ENCODE data around the gene PGA4. TPM values are rescaled to one million over a fixed set of nuclear protein-coding genes. Genes with fewer than 3 reads are reported as not detected.
A peak's percentile ranks its signal among the peaks of the same experiment; 100 is the strongest.

The PGA4 gene
- total RNA-seq, 8 experiments from 2014 or later, result 0.11 to 1.5 (median 0.35) TPM; not detected in 1

DNA sequence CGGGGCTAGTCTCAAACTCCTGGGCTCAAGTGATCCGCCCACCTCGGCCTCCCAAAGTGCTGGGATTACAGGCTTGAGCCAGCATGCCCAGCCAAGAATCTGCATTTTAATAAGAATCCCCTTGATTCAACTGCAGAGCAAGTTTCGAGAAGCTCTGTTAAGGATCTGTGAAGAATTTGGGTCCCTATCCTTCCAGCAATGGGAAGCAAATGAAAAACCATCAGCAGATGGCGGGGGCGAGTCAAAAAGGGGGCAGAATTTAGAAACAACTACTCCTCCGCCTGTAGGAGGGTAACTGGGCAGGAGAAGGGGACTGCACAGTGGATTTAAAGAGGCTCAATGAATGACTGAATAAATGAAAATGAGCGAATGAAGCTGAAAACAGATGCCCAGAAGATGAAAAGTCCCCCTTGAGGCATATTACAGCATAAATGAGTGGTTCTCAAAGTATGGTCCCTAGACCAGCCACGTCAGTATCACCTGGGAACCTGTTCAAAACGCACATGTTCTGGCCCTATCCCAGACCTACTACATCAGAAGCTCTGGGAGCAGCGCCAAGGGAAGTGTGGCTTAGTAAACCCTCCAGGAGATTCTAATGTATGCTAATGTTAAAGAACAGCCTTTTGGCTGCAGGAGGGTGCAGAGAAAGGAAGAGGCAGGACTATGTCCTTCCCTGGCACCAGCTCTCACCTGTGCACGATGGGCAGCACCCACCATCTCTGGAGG lies 58.0 kb downstream of the PGA4 start:
- 60 to 94% (median 77%) methylated on average over 2 to 10 of the region's 12 CpGs; no CpG with 5 or more reads in 1 of the 10 experiments for WGBS, 10 experiments
- H3K4me1 ChIP-seq (replicated peaks in 1 of 2), result peaks cover 0 to 9% of the 10 kb centered on the region in 2 donors
- no peak overlapping the region for H3K27ac ChIP-seq
- peak in 1 of 8 experiments; percentile 52 for ATAC-seq (replicated peaks in 6 of 8)
- no peak overlapping the region for H3K4me3 ChIP-seq
- in situ Hi-C loops (cut with MboI; ENCODE audit: low pct_unique_long_range_greater_than_20kb in 2 of 9, low sequenced_read_pairs in 9 of 9, unreplicated experiment in 9 of 9), result no loop called here

DNA sequence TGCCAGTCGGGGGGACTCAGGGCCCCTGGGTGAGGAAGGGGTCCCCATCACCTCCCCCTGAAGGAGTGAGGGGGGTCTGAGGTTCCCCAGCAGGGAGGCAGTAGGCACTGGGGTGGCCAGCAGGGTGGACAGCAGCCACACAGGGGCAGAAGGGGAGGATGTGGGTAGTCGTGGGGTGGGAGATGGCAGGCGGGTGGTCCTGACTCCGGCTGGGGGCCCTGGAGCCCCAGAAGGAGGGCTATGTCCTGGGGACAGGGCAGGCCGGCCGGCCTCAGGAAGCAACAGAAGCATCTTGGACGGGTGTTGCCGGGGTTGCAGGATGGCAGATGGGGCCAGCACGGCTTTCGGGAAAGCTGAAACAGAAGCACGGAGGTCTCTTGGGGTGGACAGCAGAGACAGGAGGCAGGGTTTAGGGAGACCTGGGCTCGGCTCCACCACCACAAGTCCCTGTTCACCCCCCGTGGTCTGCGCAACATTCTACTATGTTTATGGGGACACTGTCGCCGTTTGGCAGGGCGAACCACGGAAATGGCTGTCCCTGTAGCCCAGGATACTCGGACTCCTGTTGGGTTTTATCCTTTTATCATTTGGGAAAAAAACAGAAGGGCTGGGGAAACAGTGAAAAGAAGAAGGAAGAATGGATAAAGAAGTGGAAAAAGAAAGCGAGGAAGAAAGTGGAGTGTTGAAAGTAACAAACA lies 58.9 kb downstream of the PGA4 start:
- peaks cover 0 to 9% of the 10 kb centered on the region in 2 donors for H3K4me1 ChIP-seq (replicated peaks in 1 of 2)
- no peak overlapping the region for H3K27ac ChIP-seq
- no peak overlapping the region for H3K4me3 ChIP-seq
- in situ Hi-C loops (cut with MboI; ENCODE audit: low pct_unique_long_range_greater_than_20kb in 2 of 9, low sequenced_read_pairs in 9 of 9, unreplicated experiment in 9 of 9), result no loop called here
- peak in 2 of 8 experiments; percentile 3 to 11 for ATAC-seq (replicated peaks in 6 of 8)
- WGBS, 10 experiments, result 47 to 100% (median 77%) methylated on average over 1 to 7 of the region's 20 CpGs; no CpG with 5 or more reads in 1 of the 10 experiments

Other genes starting within 250 kb of the PGA4 start
- 1 to 10 TPM in 1 of 8 experiments, under 1 TPM in 6, not detected in 1; 0.05 to 1.1 (median 0.13) TPM for gene CD5, start 119.9 kb upstream of the PGA4 start, total RNA-seq
- 10 to 100 TPM in 5 of 8 experiments, 1 to 10 TPM in 3; 6.8 to 13.9 (median 11.0) TPM for gene VPS37C, start 60.9 kb upstream of the PGA4 start, total RNA-seq
- 1 to 10 TPM in 4 of 8 experiments, under 1 TPM in 2, not detected in 2; 0.49 to 4.5 (median 1.4) TPM for gene PGA3, start 18.8 kb upstream of the PGA4 start, total RNA-seq
- 1 to 10 TPM in 1 of 8 experiments, under 1 TPM in 3, not detected in 4; 0.22 to 1.1 (median 0.93) TPM for gene PGA5, start 18.8 kb downstream of the PGA4 start, total RNA-seq
- 1 to 10 TPM; 2.1 to 7.2 (median 3.6) TPM for gene VWCE, start 73.0 kb downstream of the PGA4 start, total RNA-seq
- gene DDB1, start 110.8 kb downstream of the PGA4 start, total RNA-seq, result 100 to 1,000 TPM; 144 to 240 (median 190) TPM
- gene TKFC, start 110.9 kb downstream of the PGA4 start, total RNA-seq, result 10 to 100 TPM; 11.1 to 84.6 (median 20.1) TPM
- 10 to 100 TPM in 6 of 8 experiments, 1 to 10 TPM in 2; 8.0 to 56.3 (median 16.8) TPM for gene CYB561A3, start 139.5 kb downstream of the PGA4 start, total RNA-seq
- 10 to 100 TPM; 22.6 to 61.6 (median 39.0) TPM for gene TMEM138, start 140.0 kb downstream of the PGA4 start, total RNA-seq
- gene TMEM216, start 170.2 kb downstream of the PGA4 start, total RNA-seq, result 10 to 100 TPM in 4 of 8 experiments, 1 to 10 TPM in 4; 5.8 to 17.5 (median 9.7) TPM
- gene CPSF7, start 207.6 kb downstream of the PGA4 start, total RNA-seq, result 10 to 100 TPM; 22.9 to 88.3 (median 49.2) TPM
- 10 to 100 TPM; 34.3 to 53.9 (median 47.2) TPM for gene SDHAF2, start 207.8 kb downstream of the PGA4 start, total RNA-seq